Effector CD8-positive, alpha-beta T cell (primary cell): Measurements from ENCODE around the gene PHTF2.

ENCODE experiments used
- DNase-seq: peaks from one replicate; lab custom pipeline; 2025; lab: John Stamatoyannopoulos, UW

PHTF2 gene

GRCh38 chr7:77877791-77878190, 79.2 kb downstream of the PHTF2 start:
- no peak for DNase-seq

- no peak for DNase-seq
These were observed 79.9 kb downstream of the PHTF2 start for GRCh38 chr7:77878500-77878899.

- DNase-seq, result no peak
These were observed 80.7 kb downstream of the PHTF2 start for GRCh38 chr7:77879272-77879671.

GRCh38 chr7:77881871-77882270, 83.3 kb downstream of the PHTF2 start:
- no peak for DNase-seq

GRCh38 chr7:77885155-77885554, 86.6 kb downstream of the PHTF2 start:
- DNase-seq, result no peak

- DNase-seq, result no peak
These were observed 89.0 kb downstream of the PHTF2 start for GRCh38 chr7:77887567-77887966.

- no peak for DNase-seq
These were observed 90.4 kb downstream of the PHTF2 start for GRCh38 chr7:77888998-77889397.

GRCh38 chr7:77893813-77894212, 95.2 kb downstream of the PHTF2 start:
- DNase-seq, result no peak

GRCh38 chr7:77894574-77895091, 96.1 kb downstream of the PHTF2 start:
- no peak for DNase-seq

- no peak for DNase-seq
These were observed 97.3 kb downstream of the PHTF2 start for GRCh38 chr7:77895905-77896304.

GRCh38 chr7:77897004-77897547, 98.5 kb downstream of the PHTF2 start:
- DNase-seq, result no peak

GRCh38 chr7:77899516-77899915, 100.9 kb downstream of the PHTF2 start:
- DNase-seq, result no peak

GRCh38 chr7:77903597-77903996, 105.0 kb downstream of the PHTF2 start:
- no peak for DNase-seq

GRCh38 chr7:77904252-77904651, 105.7 kb downstream of the PHTF2 start:
- no peak for DNase-seq

GRCh38 chr7:77907281-77907680, 108.7 kb downstream of the PHTF2 start:
- DNase-seq, result no peak

GRCh38 chr7:77908664-77909063, 110.1 kb downstream of the PHTF2 start:
- no peak for DNase-seq

GRCh38 chr7:77910124-77910523, 111.6 kb downstream of the PHTF2 start:
- DNase-seq, result no peak

- DNase-seq, result no peak
These were observed 113.7 kb downstream of the PHTF2 start for GRCh38 chr7:77912293-77912692.

GRCh38 chr7:77913977-77914607, 115.5 kb downstream of the PHTF2 start:
- DNase-seq, result no peak

- DNase-seq, result no peak
These were observed 119.1 kb downstream of the PHTF2 start for GRCh38 chr7:77917500-77918262.

- no peak for DNase-seq
These were observed 120.1 kb downstream of the PHTF2 start for GRCh38 chr7:77918676-77919075.

GRCh38 chr7:77923419-77923818, 124.8 kb downstream of the PHTF2 start:
- no peak for DNase-seq

- no peak for DNase-seq
These were observed 131.9 kb downstream of the PHTF2 start for GRCh38 chr7:77930496-77930895.
